T follicular helper cell (primary cell): ENCODE results near the gene PLPP7.
"Not testable (repeated sequence)": the region's sequence is repeated elsewhere in the genome, so short reads cannot be mapped to it uniquely, and the experiment has no call there.

Experiments
- DNase-seq: peaks from one replicate; pipeline ENCODE4 v3.0.0-alpha.2; 2020; ENCODE audit warnings: low read depth
- total RNA-seq, 2 experiments: gene quantifications; one replicate each; lab custom pipeline; 2026; lab: John Stamatoyannopoulos, UW

Gene PLPP7
- total RNA-seq = 0 to 0.06 reads per million in 2 experiments

DNA sequence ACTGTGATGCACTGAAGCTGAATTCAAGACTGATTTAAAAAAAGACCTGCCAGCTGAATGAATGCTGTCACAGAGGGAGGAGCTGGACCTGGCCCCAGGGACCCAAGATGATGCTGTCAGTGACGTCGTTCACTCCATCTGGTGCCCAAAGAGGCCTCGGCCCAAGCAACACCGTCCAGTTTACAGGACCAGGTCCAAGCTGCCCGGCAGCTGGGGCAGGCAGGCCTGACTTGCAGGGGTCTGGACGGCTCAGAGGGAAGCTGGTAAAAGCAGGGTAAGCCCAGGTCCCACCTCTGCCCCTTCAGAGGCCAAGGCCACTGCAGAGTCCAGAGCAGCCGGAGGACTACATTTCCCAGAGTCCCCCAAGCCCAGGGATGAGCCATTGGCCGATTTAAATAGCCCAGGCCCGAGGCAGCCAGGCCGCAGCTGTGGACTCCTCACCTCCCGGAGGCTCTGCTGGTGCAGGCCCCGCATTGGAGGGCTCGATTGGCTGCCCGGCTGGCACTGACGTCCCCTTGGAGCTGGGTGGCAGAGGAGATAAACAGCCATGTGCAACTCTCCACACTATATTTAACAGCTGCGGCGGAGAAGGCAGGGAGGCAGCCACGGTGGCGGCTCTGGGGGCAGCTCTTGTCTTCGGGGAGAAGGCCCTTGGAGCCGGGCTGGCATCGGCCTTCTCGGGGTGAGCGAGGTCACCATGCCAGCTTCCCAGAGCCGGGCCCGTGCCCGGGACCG is at the start of gene PLPP7:
Gene PLPP7, plus strand, starts transcription at position 423 of the 735 bp plus-strand sequence. Its CDS starts 275 bp downstream, at position 698.
- DNase-seq = no peak

DNA sequence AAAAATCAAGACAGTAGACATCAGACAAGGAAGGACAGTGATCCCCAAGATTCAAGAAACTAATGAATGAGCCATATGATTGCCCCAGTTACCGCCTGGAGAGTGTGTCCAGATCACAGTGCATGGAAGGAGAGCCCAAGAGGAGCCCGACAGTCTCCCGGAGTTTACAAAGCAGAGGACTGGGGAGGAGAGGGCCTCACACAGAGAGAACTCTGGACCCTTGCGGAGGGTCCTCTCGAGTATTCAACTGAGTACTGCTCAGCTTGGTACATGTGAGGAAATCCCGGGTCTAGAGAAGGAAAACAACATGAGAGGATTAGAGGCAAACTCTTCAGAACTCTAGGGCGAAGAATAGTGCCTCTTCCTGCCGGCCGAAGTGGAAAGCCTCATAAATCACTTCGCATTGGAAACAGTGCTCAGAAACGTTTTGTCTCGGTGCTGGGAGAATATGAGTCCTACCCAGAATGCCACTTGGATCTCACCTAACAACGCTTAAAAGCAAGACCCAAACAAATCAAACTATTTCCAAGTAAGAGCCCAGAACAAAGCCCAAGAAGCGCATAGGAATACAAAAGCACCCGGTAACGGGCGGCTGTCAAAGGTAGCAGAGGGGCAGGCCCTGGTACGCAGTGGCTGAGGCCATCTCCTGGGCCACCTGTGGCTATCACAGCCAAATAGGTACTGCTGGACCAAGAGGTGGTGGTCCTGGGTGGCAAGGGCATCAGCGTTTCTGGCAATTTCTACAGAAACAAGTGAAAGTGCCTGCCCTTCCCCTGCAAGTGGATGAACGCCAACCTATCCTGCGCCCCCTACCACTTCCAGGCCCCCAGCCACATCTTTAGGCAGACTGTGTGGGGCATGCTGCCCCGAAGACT is 49.2 kb upstream of the PLPP7 start:
- DNase-seq = no peak

DNA sequence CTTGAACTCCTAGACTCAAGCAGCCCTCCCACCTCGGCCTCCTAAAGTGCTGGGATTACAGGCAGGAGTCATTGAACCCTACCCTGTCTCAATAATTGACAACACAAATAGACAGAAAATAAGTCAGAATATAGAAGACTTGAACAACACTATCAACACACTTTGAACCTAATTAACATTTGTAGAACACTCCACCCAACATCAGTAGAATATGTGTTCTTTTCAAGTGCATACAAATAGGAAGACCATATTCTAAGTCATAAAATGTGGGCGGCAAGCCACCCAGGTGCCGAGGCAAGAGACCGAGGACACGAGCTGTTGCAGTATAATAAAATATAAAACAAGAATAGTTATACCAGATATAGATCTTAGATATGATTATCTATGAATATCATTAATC is 45.2 kb upstream of the PLPP7 start:
- not testable (repeated sequence) for DNase-seq

DNA sequence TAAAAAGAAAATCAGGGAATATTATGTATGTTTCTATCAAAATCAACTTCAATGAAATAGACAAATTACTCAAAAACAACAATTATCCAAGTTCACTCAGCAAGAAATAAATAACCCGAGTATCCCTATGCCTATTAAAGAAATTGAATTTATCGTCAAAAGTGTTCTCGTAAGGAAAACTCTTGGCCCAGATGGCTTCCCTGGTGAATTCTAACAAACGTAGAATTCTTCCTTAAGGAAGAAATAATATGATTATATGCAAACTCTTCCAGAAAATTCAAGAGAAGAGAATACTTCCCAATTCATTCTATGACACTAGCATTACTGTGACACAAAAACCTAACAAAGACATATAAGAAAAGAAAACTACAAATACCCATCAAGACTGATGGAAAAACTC is 42.9 kb upstream of the PLPP7 start:
- DNase-seq = no peak

DNA sequence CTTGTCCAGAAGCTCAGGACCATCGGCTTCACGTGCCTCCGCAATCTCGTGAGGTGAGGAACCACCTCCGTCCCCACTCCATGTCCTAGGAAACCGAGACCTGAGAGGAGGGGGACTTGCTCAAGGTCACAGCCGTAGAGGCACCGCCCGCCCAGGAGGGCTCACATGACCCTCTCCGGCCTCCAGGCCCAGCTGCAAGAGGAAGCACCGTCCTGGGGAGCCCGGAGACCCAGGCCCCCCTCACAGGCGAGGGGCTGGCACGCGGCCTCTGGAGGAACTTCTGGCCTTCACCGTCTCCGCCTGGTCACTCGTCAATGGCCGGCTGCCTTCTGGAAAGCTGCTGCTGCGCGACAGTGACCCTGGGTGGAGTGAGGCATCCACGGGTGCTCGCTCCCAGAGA is 37.4 kb upstream of the PLPP7 start:
- no peak for DNase-seq

DNA sequence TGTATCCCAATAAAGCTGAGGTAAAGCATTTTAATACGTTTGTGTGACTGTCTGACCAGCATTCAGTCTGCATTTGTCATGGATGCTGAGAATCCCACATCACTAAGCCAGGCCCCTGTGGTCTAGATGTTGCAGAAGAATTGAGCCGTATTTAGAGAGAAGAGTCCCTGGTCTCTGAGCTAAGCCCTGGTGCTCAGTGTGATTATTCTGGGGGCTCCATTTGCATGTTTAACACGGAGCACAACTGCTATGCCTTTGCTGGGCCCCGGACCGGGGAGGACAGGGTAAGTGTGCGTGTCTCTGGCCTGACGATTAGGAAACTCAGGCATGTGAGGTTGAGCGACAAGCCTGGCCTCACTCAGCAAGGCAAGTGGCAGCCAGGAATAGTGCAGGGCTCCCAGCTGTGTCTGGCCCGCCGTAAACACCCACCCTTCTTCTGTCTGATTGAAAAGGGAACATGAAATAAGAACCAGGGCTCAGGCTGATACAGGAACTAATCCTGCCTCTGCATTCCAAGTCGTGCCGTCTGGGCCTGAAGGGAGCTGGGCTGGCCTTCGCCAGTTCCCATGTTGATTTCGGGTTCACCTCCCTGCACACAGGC is 35.5 kb upstream of the PLPP7 start:
- no peak for DNase-seq

DNA sequence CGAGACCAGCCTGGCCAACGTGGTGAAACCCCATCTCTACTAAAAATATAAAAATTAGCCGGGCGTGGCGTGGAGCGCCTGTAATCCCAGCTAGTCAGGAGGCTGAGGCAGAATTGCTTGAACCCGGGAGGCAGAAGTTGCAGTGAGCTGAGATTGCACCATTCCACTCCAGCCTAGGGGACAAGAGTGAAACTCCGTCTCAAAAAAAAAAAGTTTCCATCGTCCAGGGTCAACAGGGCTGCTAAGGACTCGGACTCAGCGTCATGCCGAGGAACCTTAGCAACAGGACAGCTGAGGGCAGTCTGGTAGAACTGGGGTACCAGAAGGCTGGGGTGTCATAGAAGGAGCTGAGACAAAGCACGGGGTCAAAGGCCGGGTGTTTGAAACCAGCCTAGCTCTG is 34.9 kb upstream of the PLPP7 start:
- no peak for DNase-seq

DNA sequence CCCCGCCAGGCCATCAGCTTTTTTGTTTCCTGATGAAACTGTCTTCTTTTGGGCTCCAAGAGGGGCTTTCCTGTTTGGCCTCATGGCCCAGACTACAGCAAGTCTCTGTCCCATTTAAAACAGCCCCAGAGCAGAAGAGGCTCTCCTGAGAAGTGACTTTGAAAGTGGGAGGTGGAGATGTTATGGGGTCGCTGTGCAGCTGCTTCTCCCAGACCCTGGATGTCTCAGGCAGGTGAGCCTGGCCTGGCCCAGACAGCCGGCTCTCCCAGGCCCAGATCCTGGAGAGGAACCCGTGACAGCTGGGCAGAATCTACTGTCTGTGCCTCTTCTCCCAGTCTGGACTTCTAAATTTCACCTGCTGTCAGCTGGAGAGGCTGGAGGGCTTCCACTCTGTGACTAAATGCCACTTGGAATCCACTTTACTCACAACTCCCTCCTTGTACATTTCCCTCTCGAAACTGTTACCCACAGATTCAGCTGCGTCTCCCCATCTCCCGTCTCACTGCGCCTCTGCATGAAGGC is 33.8 kb upstream of the PLPP7 start:
- DNase-seq = no peak

DNA sequence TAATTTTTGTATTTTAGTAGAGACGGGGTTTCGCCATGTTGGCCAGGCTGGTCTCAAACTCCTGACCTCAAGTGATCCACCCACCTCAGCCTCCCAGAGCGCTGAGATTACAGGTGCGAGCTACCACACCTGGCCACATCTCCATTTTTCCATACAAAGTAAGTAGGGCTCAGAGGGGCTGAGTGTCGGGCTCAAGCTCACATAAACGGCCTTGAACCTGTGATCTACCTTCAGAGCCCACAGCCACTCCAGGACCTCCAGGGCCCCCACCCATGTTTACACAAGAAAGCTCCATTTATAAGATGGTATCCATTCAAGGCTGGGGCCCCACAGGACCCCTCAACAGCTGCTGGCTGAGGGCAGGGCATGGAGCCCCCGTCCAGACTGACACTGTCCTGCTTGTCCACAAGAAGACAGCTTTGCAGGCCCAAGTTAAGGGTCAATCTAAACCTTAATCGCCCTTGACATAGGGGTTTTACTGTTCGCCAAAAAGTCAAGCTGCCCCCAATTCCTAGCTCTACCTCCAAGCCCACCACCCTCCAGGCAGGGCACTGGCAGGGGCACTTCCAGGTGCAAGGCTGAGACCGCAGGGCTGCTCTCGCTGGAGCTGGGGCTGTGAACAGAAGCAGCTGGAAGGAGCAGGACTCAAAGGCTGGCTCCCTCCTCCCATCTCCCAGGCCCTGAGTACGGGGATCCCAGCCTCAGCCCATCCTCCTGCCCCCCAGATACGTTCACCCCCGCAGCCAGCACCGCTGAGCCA is 32.1 kb upstream of the PLPP7 start:
- no peak for DNase-seq

DNA sequence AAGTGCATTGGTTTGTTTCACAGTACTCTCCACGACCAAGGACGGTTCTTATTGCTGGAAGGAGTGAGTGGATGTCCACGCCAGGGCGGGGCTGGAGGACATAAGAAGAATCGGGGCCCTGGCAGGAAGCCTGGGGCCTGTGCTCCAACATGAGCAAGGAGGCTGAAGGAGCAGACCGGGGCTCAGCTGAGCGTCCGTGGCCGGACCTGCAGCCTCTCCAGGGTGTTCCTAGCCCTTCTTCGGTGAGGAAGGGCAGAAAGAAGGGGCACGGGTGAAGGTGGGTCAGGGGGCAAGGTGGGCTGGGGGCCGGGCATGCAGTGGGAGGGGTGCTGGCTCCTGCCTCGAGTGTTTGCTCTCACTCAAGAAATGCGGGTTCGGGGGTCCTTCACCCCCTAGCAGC is 31.3 kb upstream of the PLPP7 start:
- no peak for DNase-seq

DNA sequence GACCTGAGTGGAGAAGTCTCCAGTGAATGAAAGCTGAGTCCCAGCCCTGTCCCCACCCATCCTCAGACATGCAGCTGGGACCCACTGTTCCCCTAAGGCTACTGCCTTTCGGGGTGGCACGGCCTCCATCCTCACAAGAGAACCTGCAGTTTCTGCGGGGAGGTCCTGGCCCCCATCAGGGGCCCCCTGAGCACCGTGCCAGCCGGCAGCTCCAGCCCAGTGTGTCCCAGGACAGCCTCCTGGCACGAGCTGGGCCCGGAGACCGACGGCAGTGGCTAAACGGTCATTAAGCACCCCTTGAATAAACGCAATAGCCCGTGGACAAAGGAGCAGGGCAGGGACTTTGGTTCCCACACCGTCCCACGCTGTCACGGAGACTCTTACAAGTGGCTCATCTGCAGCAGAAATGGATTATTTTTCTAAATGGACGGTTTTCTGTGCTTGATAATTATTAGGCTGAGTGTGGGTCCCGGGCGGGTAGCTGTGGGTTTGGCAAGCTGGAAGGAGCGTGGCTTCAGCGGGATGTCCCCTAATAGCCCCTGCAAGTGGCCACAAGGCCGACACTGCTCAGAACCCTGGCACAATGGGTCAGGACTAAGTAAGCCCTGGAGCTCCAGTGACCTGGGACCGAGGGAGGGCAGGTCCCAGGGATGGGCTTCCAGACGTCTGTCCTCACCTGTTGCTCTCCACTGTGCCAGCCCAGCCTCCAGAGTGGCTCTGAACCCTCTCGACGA is 30.7 kb upstream of the PLPP7 start:
- no peak for DNase-seq

DNA sequence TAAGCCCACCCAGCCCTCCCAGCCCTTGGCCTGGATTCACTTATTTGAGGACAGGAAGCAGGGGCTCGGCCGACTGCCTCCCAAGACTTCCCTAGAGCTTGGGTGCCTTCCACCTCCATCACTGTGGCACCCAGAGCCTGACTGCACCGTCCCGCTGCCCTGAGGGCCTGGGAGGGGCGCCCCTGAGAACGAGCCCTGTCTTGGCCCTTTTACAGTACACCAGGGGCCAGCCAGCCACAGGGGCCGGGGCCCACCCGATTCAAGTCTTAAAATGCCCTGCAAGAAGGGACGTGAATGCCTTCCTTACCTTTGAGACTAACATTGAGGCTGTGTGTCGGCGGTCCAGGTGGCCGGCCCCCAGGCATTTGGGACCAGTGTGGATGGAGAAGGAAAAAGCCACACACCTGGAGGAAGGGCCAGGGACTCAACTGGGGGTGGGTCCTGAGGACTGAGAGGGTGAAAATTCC is 30.1 kb upstream of the PLPP7 start:
- no peak for DNase-seq

DNA sequence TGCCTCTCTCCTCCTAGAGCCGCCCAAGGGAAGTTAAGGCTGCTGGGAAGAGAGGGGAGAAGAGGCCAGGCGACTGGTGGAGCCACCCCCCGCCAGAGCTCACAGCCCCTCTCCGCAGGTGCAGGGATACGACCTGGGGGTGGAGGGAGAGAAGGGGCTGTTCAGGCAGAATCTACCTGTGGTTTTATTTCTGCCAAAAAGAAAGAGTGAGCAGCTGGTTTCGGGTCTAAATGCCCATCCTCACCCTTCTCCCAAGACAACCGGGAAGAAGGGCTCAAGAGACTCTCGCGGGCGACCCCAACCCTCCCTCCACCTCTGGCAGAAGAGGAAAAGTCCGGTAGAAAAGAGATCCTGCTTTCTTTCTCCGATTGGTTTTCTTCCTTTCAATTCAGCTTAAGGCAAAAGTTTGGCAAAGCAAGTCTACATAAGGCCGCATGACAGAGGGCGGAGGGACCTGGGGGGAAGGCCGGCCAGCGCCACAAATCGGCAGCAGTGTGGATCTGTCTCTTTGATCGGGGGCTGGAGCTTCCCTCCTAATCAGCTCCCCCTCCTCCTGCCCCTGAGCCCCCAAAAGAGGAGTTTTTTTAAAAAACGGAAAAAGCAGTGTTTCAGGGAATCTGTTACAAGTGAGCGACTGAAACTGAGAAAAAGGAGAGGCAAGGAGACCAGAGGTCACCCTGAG is 29.5 kb upstream of the PLPP7 start:
- no peak for DNase-seq

DNA sequence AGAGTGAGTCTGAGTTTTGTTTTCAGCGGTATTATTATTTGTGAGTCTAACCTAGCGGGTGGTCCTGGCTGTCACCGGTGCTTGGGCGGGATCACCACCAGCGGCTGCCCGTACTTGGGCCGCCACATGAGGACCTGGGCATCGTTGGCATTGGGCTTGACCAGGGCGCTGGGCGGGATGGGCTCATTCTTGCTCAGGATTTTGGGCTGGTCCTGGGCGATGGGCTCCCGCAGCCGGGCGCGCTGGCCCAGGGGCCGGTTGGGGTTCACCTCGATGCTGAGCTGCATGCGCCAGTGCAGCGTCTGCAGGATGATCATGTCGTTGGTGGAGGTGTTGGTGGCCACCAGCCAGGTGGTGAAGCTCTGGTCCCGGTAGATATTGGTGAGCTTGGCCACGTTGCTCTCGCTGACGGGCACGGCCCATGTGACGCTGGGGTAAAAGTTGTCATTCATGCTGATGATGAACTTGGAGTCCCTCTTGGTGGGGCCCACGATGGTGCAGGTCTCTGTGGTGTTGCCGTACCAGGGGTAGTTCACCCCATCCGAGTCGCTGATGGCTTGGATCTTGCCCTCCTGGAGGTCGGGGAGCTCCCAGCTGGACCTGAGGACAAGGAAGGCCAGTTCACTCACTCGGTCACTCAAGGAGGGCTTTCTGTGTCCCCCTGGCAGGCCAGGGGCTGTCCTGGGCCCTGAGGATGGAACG is 28.6 kb upstream of the PLPP7 start:
- DNase-seq = no peak

DNA sequence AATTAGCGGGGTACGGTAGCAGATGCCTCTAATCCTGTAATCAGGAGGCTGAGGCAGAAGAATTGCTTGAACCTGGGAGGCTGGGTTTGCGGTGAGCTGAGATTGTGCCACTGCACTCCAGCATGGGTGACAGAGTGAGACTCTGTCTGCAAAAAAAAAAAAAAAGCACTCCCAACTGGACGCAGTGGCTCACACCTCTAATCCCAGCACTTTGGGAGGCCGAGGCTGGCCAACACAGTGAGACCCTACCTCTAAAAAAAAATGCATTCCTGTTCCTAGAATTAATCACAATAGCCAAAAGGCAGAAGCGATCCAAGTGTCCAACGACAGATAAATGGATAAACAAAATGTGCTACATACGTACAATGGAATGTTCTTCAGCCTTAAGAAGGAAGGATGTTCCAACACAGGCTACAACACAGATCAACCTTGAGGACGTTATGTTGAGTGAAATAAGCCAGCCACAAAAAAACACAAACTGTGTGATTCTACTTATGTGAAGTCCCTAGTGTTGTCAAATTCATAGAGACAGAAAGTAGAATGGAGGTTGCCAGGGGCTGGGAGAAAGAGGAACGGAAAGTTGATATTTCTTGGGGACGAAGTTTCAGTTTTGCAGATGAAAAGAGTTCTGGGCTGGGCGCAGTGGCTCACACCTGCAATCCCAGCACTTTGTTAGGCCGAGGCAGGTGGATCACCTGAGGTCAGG is 27.0 kb upstream of the PLPP7 start:
- DNase-seq = no peak

DNA sequence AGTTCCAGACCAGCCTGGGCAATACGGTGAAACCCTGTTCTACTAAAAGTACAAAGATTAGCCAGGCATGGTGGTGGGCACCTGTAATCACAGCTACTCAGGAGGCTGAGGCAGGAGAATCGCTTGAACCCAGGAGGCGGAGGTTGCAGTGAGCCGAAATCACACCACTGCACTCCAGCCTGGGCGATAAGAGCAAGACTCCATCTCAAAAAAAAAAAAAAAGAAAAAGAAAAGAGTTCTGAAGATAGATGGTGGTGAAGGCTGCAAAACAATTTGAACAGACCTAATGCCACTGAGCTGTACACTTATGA is 26.5 kb upstream of the PLPP7 start:
- DNase-seq = not testable (repeated sequence)

DNA sequence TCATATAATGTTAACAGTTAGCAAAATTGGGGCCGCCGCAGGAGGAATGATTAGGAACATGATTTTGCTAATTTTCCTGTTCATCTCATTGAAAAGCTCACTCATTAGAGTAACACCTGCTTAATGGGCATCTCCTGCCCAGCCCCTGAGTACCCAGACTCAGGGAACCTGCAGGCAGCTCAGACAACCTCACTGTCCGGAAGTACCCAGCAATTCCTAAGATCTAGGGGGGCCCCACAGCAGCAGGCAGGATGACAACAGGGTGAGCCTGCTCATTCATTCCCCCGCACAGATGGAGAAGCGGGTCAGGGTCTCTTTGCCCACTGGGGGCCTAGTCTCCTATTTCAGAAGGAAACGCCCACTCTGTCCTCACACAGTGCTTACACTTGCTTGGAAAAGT is 25.8 kb upstream of the PLPP7 start:
- no peak for DNase-seq

DNA sequence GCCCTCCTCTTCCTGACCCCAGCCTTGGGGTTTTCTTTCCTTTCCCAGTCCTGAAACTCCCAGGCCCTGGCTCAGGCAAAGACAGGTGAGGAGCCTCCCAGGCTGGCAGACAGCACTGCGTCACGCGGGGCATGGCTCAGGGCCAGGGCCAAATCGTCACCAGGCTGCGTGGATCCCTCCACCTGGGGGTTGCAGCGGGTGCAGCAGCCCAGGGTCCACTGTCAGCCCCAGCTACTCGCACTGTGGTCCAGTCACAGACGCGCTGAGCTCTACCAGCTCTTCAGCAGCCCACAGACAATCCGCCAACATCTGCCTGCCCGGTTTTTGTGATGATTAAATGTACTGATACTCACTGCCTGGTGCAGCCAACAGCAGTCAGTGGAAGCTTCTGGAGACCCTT is 25.3 kb upstream of the PLPP7 start:
- peak; percentile 35 for DNase-seq
